ENCODE measurements around the gene HERC2.

- TF ChIP-seq, protein P1, sequence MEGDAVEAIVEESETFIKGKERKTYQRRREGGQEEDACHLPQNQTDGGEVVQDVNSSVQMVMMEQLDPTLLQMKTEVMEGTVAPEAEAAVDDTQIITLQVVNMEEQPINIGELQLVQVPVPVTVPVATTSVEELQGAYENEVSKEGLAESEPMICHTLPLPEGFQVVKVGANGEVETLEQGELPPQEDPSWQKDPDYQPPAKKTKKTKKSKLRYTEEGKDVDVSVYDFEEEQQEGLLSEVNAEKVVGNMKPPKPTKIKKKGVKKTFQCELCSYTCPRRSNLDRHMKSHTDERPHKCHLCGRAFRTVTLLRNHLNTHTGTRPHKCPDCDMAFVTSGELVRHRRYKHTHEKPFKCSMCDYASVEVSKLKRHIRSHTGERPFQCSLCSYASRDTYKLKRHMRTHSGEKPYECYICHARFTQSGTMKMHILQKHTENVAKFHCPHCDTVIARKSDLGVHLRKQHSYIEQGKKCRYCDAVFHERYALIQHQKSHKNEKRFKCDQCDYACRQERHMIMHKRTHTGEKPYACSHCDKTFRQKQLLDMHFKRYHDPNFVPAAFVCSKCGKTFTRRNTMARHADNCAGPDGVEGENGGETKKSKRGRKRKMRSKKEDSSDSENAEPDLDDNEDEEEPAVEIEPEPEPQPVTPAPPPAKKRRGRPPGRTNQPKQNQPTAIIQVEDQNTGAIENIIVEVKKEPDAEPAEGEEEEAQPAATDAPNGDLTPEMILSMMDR (IDR thresholded peaks at IDR 0.05; ENCODE audit: low read length), result no peak
- TF ChIP-seq EZH2 (IDR thresholded peaks at IDR 0.05; ENCODE audit: borderline replicate concordance, low read length), result no peak
Measured at GRCh38 chr15:28129231-28129848, 192.6 kb downstream of the HERC2 start.

Data from OCI-LY1 (cell line).